DOHH2 (cell line): ENCODE results near the gene CYB5RL.

Source experiments
- H3F3A ChIP-seq: fragments of 200-600 bp; sonication (generic), shearing (Covaris generic); 2 replicates; pipeline ENCODE4 v1.6.0; 2016; ENCODE audit warnings: antibody characterized with exemption, mild to moderate bottlenecking; ENCODE audit not compliant: control insufficient read depth, insufficient read depth
- H3K27ac ChIP-seq: fragments of 200-600 bp; sonication (generic); 2 replicates; pipeline ENCODE4 v1.5.1; 2014; ENCODE audit warnings: low read depth, mild to moderate bottlenecking, low read length, moderate library complexity
- H3K27me3 ChIP-seq: fragments of 200-600 bp; sonication (generic); 2 replicates; pipeline ENCODE4 v1.6.1; 2014; ENCODE audit warnings: mild to moderate bottlenecking, low read length, mixed read lengths; ENCODE audit not compliant: control insufficient read depth
- H3K36me3 ChIP-seq: fragments of 200-600 bp; sonication (generic); 2 replicates; pipeline ENCODE4 v1.6.1; 2014; ENCODE audit warnings: mild to moderate bottlenecking, low read length, moderate library complexity, mixed read lengths; ENCODE audit not compliant: control insufficient read depth
- H3K4me1 ChIP-seq: fragments of 200-600 bp; sonication (generic); 2 replicates; pipeline ENCODE4 v1.6.1; 2014; ENCODE audit warnings: mild to moderate bottlenecking, low read length, mixed read lengths; ENCODE audit not compliant: control insufficient read depth
- H3K4me2 ChIP-seq: fragments of 200-600 bp; sonication (generic); 2 replicates; pipeline ENCODE4 v1.6.0; 2014; ENCODE audit warnings: mild to moderate bottlenecking, low read length, moderate library complexity
- H3K4me3 ChIP-seq: fragments of 200-600 bp; sonication (generic); 2 replicates; pipeline ENCODE4 v1.5.1; 2014; ENCODE audit warnings: mild to moderate bottlenecking, low read length, mixed read lengths
- H3K79me2 ChIP-seq: fragments of 200-600 bp; sonication (generic); 2 replicates; pipeline ENCODE4 v1.6.1; 2014; ENCODE audit warnings: mild to moderate bottlenecking, low read length, mixed read lengths; ENCODE audit not compliant: control insufficient read depth
- H3K9me2 ChIP-seq: fragments of 200-600 bp; sonication (generic); replicated peaks from 2 replicates; pipeline ENCODE4 v1.6.1; 2014; ENCODE audit warnings: mild to moderate bottlenecking, low read length, mixed read lengths; ENCODE audit not compliant: control insufficient read depth
- H3K9me3 ChIP-seq: fragments of 200-600 bp; sonication (generic); 2 replicates; pipeline ENCODE4 v1.6.1; 2014; ENCODE audit warnings: antibody characterized with exemption, low read length, mixed read lengths; ENCODE audit not compliant: control insufficient read depth, insufficient read depth
- H4K20me1 ChIP-seq: fragments of 200-600 bp; sonication (generic); 2 replicates; pipeline ENCODE4 v1.6.0; 2014; ENCODE audit warnings: low read depth, mild to moderate bottlenecking, antibody characterized with exemption, low read length, moderate library complexity; ENCODE audit not compliant: control insufficient read depth, insufficient read depth
- EZH2phosphoT487 ChIP-seq: fragments of 200-600 bp; sonication (generic); IDR thresholded peaks from 2 replicates; pipeline ENCODE4 v1.6.1; 2017; ENCODE audit warnings: borderline replicate concordance, mild to moderate bottlenecking, antibody characterized with exemption, low read length, moderate library complexity, mixed read lengths
- TF ChIP-seq, protein P1 (sequence below): fragments of 200-600 bp; sonication (generic); IDR thresholded peaks from one replicate; pipeline ENCODE4 v1.5.1; 2014; ENCODE audit warnings: antibody characterized with exemption, mild to moderate bottlenecking, low read depth, low read length; ENCODE audit not compliant: poor library complexity, severe bottlenecking

CYB5RL gene

DNA sequence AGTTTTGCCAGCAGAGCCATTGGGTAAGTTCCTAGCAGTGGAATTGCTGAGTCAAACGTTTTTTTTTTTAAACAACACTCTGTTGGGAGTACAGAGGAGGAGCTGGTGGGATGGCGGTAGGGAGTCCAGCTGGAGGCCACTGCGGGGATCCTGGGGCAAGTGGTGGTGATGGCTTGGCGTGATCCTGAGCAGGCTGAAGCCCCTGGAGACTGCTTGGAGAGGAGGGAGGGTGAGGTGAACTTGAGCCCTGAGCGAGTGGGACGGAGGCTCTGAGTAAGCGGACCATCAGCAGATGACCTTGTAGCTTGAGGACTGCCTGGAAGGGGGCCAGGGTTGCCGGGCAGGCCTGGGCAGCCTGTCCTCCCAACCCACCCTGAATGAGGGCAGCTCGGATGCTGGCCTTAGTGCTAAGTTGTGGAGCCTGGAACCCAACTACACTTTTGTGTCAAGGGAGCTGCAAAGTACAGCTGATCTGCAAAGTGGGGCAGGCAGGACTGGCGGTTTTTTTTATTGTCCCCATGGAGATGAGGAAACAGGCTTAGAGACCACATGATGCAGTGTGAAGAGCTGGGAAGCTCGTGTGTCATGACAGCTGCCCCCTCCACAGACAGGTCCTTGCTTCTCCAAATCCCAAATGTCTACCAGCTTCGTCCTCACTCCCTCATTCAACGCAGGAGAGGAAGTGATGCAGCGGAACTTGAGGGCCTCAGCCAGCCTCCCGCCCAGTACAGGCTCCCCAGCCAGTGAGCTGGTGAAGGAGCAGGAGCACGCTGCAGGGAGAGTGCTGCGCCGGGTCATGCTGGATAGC lies 20.4 kb upstream of the CYB5RL start:
- Histone ChIP-seq H3K9me2 (no peaks in the 10 kb centered on the region), H3K4me2 (no peak overlapping the region), H3K36me3 (peaks cover 46% of the 10 kb centered on the region), H3K4me3 (no peak overlapping the region), H3K27ac (no peak overlapping the region), H3K9me3 (no peaks in the 10 kb centered on the region), H3K79me2 (no peaks in the 10 kb centered on the region), H3F3A (no peaks in the 10 kb centered on the region), H3K27me3 (no peaks in the 10 kb centered on the region), H3K4me1 (no peaks in the 10 kb centered on the region), H4K20me1 (no peaks in the 10 kb centered on the region)
- TF ChIP-seq, protein P1, sequence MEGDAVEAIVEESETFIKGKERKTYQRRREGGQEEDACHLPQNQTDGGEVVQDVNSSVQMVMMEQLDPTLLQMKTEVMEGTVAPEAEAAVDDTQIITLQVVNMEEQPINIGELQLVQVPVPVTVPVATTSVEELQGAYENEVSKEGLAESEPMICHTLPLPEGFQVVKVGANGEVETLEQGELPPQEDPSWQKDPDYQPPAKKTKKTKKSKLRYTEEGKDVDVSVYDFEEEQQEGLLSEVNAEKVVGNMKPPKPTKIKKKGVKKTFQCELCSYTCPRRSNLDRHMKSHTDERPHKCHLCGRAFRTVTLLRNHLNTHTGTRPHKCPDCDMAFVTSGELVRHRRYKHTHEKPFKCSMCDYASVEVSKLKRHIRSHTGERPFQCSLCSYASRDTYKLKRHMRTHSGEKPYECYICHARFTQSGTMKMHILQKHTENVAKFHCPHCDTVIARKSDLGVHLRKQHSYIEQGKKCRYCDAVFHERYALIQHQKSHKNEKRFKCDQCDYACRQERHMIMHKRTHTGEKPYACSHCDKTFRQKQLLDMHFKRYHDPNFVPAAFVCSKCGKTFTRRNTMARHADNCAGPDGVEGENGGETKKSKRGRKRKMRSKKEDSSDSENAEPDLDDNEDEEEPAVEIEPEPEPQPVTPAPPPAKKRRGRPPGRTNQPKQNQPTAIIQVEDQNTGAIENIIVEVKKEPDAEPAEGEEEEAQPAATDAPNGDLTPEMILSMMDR: no peak
- no peak for TF ChIP-seq EZH2phosphoT487

DNA sequence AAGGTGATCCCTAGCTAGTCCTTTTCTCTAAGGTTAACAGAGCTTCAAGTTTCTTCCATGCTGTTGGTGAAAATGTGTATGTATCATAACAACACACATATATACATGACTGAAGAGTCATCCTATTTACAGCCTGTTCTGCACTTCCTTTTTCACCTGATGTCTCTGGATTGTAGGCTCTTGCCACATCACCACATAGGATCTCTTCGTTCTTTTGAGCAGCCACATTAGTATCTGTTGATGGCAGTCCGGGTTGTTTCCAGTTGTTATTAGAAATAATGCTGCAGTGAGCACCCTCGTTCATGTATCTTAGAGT lies 19.8 kb upstream of the CYB5RL start:
- H3K27me3 ChIP-seq: no peaks in the 10 kb centered on the region
- H4K20me1 ChIP-seq: no peaks in the 10 kb centered on the region
- TF ChIP-seq, protein P1: no peak
- no peak for TF ChIP-seq EZH2phosphoT487
- H3K4me1 ChIP-seq: no peaks in the 10 kb centered on the region
- no peaks in the 10 kb centered on the region for H3K9me3 ChIP-seq
- H3K4me3 ChIP-seq: no peak overlapping the region
- peaks cover 51% of the 10 kb centered on the region for H3K36me3 ChIP-seq
- no peak overlapping the region for H3K4me2 ChIP-seq
- no peaks in the 10 kb centered on the region for H3K79me2 ChIP-seq
- H3F3A ChIP-seq: no peaks in the 10 kb centered on the region
- H3K27ac ChIP-seq: no peak overlapping the region
- H3K9me2 ChIP-seq: no peaks in the 10 kb centered on the region

DNA sequence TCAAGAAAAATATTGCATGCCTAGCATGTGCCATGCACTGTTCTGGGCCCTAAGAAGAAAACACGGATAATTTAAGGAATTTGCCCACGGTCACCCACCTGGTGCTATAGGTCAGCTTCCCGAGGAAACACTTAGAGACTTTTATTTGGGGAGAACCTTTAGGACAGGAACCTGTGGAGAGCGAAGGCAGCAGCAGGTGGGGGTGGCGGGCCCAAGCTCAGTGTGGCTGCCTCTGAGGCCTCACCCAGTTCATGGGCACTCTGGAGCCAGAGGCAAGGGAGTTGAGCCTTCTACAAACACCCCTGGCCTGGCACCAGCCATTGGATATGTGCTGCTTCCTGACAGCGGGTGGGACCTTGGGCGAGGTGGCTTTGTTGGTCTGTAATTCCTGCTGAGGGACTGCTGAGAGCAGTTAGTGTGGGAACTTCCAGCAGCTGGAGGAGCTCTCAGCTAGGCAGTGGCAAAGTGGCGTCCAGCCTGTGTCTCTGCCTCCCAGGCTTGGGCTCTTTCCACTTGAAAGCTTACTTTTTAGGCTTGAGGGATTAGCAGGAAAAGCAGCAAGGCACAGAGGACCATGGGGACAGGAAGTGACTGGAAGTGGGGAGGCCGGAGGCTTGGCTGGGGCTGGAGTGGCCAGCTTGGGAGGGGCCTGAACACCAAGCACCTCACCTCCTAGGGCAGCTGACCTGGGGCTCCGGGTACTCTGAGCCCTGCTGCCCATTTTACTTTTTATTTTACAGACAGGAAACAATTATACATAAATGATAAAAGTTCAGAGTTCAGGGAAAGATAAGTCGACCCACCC lies 19.3 kb upstream of the CYB5RL start:
- H3K36me3 ChIP-seq: peaks cover 57% of the 10 kb centered on the region
- no peaks in the 10 kb centered on the region for H3F3A ChIP-seq
- no peak overlapping the region for H3K4me3 ChIP-seq
- no peaks in the 10 kb centered on the region for H3K79me2 ChIP-seq
- no peaks in the 10 kb centered on the region for H3K27me3 ChIP-seq
- no peak overlapping the region for H3K4me2 ChIP-seq
- no peaks in the 10 kb centered on the region for H3K9me2 ChIP-seq
- H3K9me3 ChIP-seq: no peaks in the 10 kb centered on the region
- no peak overlapping the region for H3K27ac ChIP-seq
- H4K20me1 ChIP-seq: no peaks in the 10 kb centered on the region
- TF ChIP-seq, protein P1: no peak
- TF ChIP-seq EZH2phosphoT487: no peak
- no peaks in the 10 kb centered on the region for H3K4me1 ChIP-seq
